ENCODE data around the gene PRR5.

The PRR5 gene

GRCh38 chr22:44722611-44723010 lies 20.6 kb downstream of the PRR5 start:
- no peak for DNase-seq (ENCODE audit: low read depth)
- H3K4me3 ChIP-seq (ENCODE audit: control insufficient read depth, low read depth, low read length): no peak overlapping the region

GRCh38 chr22:44723801-44724200 lies 21.8 kb downstream of the PRR5 start:
- peak; percentile 52 for DNase-seq (ENCODE audit: low read depth)
- TF ChIP-seq CTCF (conservative IDR thresholded peaks at IDR 0.05; ENCODE audit: control insufficient read depth, insufficient read depth, low read depth, low read length): no peak
- no peak overlapping the region for H3K4me3 ChIP-seq (ENCODE audit: control insufficient read depth, low read depth, low read length)

More at GRCh38 chr22:44722611-44723010, 20.6 kb downstream of the PRR5 start:
- TF ChIP-seq CTCF (conservative IDR thresholded peaks at IDR 0.05; ENCODE audit: control insufficient read depth, insufficient read depth, low read depth, low read length): no peak

- DNase-seq (ENCODE audit: low read depth): no peak
- no peak overlapping the region for H3K4me3 ChIP-seq (ENCODE audit: control insufficient read depth, low read depth, low read length)
- no peak for TF ChIP-seq CTCF (conservative IDR thresholded peaks at IDR 0.05; ENCODE audit: control insufficient read depth, insufficient read depth, low read depth, low read length)
Observed at GRCh38 chr22:44724416-44724815, 22.4 kb downstream of the PRR5 start.

GRCh38 chr22:44724859-44725258 lies 22.9 kb downstream of the PRR5 start:
- H3K4me3 ChIP-seq (ENCODE audit: control insufficient read depth, low read depth, low read length): no peak overlapping the region
- no peak for DNase-seq (ENCODE audit: low read depth)
- TF ChIP-seq CTCF (conservative IDR thresholded peaks at IDR 0.05; ENCODE audit: control insufficient read depth, insufficient read depth, low read depth, low read length): no peak

GRCh38 chr22:44726439-44726838 lies 24.4 kb downstream of the PRR5 start:
- no peak overlapping the region for H3K4me3 ChIP-seq (ENCODE audit: control insufficient read depth, low read depth, low read length)
- no peak for DNase-seq (ENCODE audit: low read depth)
- no peak for TF ChIP-seq CTCF (conservative IDR thresholded peaks at IDR 0.05; ENCODE audit: control insufficient read depth, insufficient read depth, low read depth, low read length)

- no peak for TF ChIP-seq CTCF (conservative IDR thresholded peaks at IDR 0.05; ENCODE audit: control insufficient read depth, insufficient read depth, low read depth, low read length)
- DNase-seq (ENCODE audit: low read depth): no peak
- no peak overlapping the region for H3K4me3 ChIP-seq (ENCODE audit: control insufficient read depth, low read depth, low read length)
Observed at GRCh38 chr22:44727148-44727547, 25.1 kb downstream of the PRR5 start.

- DNase-seq (ENCODE audit: low read depth): no peak
- TF ChIP-seq CTCF (conservative IDR thresholded peaks at IDR 0.05; ENCODE audit: control insufficient read depth, insufficient read depth, low read depth, low read length): no peak
- no peak overlapping the region for H3K4me3 ChIP-seq (ENCODE audit: control insufficient read depth, low read depth, low read length)
Observed at GRCh38 chr22:44727709-44728108, 25.7 kb downstream of the PRR5 start.
